ENCODE results near the gene TSHZ2. TPM values are rescaled to one million over a fixed set of nuclear protein-coding genes. Genes with fewer than 3 reads are reported as not detected.

TSHZ2 gene
- total RNA-seq, 2 experiments from 2014 or later, result 0.38 to 0.54 TPM

DNA sequence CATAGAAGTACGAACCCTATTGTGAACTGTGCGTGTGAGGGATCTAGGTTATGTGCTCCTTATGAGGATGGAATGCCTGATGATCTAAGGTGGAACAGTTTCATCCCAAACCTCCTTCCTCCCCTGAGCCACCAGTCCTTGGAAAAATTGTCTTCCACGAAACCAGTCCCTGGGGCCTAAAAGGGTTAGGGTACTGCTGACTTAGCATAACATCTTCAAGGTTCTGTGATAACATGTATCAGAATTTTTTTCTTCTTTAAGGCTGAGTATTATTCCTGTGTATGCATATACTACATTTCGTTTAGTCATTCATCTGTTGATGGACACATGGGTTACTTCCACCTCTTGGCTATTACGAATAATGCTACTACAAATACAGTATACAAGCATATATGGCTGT, 80.2 kb downstream of the TSHZ2 start:
- H3K36me3 Mint-ChIP-seq (ENCODE audit: low read depth), result no peaks in the 10 kb centered on the region

DNA sequence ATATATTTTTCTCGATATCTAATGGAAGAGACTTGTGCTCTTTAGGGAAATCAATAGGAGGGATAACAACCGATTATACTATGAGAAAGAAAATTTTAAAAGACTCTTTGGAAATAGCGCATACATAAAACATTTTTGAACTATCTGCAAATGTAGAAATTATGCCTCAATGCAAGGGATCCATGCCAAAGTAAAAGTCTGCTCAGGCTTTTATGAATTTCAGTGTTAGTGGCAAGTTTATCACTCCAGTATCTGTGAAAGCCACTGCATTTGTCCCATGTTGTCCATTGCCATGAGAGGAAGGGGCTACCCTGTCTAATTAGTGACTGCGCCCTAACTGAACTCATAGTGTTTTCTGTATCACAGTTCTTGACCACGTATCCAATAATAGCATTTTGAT, 81.4 kb downstream of the TSHZ2 start:
- H3K9me3 Mint-ChIP-seq, result no peaks in the 10 kb centered on the region
- H3K4me3 Mint-ChIP-seq, result no peak overlapping the region
- no peaks in the 10 kb centered on the region for H3K36me3 Mint-ChIP-seq (ENCODE audit: low read depth)
- DNase-seq (no peak), ATAC-seq (no peak)
- H3K27ac Mint-ChIP-seq, result no peak overlapping the region
- CTCF ChIA-PET, result no interaction called here
- no peaks in the 10 kb centered on the region for H3K4me1 Mint-ChIP-seq (ENCODE audit: low read depth)
- intact Hi-C loops (cut with micrococcal nuclease), result no loop called here
- peaks cover 4% of the 10 kb centered on the region for H3K27me3 Mint-ChIP-seq
- TF ChIP-seq, protein P1, sequence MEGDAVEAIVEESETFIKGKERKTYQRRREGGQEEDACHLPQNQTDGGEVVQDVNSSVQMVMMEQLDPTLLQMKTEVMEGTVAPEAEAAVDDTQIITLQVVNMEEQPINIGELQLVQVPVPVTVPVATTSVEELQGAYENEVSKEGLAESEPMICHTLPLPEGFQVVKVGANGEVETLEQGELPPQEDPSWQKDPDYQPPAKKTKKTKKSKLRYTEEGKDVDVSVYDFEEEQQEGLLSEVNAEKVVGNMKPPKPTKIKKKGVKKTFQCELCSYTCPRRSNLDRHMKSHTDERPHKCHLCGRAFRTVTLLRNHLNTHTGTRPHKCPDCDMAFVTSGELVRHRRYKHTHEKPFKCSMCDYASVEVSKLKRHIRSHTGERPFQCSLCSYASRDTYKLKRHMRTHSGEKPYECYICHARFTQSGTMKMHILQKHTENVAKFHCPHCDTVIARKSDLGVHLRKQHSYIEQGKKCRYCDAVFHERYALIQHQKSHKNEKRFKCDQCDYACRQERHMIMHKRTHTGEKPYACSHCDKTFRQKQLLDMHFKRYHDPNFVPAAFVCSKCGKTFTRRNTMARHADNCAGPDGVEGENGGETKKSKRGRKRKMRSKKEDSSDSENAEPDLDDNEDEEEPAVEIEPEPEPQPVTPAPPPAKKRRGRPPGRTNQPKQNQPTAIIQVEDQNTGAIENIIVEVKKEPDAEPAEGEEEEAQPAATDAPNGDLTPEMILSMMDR (IDR thresholded peaks at IDR 0.05), result no peak
- POLR2A ChIA-PET, result no interaction called here

More for the DNA sequence above, 80.2 kb downstream of the TSHZ2 start:
- ATAC-seq (no peak), DNase-seq (no peak)
- no peak overlapping the region for H3K4me3 Mint-ChIP-seq
- no peak overlapping the region for H3K27ac Mint-ChIP-seq
- no peaks in the 10 kb centered on the region for H3K9me3 Mint-ChIP-seq
- TF ChIP-seq, protein P1 (IDR thresholded peaks at IDR 0.05), result no peak
- H3K27me3 Mint-ChIP-seq, result peaks cover 4% of the 10 kb centered on the region
- POLR2A ChIA-PET, result no interaction called here
- CTCF ChIA-PET, result no interaction called here
- no peaks in the 10 kb centered on the region for H3K4me1 Mint-ChIP-seq (ENCODE audit: low read depth)
- intact Hi-C loops (cut with micrococcal nuclease), result no loop called here

DNA sequence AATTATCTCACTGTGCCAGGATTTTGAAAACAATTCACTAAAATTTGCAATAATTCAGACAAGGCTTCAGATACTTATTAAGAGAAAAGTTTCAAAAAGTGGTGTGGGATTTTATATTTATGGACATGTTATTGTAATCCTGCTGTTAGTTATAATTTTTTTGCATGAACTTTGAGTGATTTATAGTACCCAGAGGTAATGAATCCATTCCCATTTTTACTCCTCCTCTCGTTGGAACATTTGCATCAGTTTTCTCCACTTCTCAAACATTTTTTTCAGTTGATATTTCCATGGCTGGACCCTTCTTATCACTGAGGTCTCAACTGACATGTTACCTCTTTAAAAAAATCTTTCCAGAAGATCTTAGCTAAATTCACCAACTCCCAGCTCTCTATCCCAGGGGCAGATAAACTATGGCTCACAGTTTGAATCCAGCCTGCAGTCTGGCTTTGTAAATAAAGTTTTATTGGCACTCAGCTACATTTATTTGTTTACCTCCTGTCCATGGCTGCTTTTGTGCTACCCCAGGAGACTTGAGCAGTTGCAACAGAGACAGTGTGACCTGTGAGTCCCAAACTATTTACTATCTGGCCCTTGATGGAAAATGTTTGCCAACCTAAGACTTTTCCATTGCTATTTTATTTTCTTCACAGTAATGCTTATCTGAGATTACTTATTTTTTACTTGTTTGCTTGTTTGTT, 83.4 kb downstream of the TSHZ2 start:
- Mint-ChIP-seq H3K4me3 (no peak overlapping the region), H3K36me3 (ENCODE audit: low read depth) (no peaks in the 10 kb centered on the region), H3K9me3 (no peaks in the 10 kb centered on the region), H3K27me3 (peaks cover 7% of the 10 kb centered on the region), H3K4me1 (ENCODE audit: low read depth) (no peaks in the 10 kb centered on the region), H3K27ac (no peak overlapping the region)
- ATAC-seq (no peak), DNase-seq (no peak)
- ChIA-PET CTCF (no interaction called here), POLR2A (no interaction called here)
- intact Hi-C loops (cut with micrococcal nuclease), result no loop called here
- TF ChIP-seq, protein P1 (IDR thresholded peaks at IDR 0.05), result no peak

DNA sequence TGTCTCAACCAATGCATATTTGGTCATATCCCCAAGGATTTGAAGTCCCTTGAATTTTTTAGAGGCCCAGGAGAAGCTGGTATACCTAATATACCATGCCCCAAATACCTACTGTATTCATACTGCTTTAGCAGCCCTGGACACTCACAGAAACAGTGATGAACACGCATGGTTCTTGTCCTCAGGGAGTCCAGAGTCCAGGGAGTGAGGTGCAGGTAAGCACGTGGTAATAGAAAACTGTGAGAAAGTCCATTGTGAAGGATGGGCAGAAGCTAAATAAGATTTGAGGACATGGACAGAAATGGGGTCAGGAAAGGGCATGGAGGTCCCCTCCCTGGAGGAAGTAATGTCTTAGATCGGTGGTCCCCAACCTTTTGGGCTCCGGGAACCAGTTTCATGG, 85.4 kb downstream of the TSHZ2 start:
- H3K27ac Mint-ChIP-seq, result no peak overlapping the region
- TF ChIP-seq, protein P1 (IDR thresholded peaks at IDR 0.05), result no peak
- no peak overlapping the region for H3K4me3 Mint-ChIP-seq
- no peaks in the 10 kb centered on the region for H3K9me3 Mint-ChIP-seq
- no peaks in the 10 kb centered on the region for H3K36me3 Mint-ChIP-seq (ENCODE audit: low read depth)
- intact Hi-C loops (cut with micrococcal nuclease), result no loop called here
- peaks cover 10% of the 10 kb centered on the region for H3K4me1 Mint-ChIP-seq (ENCODE audit: low read depth)
- ChIA-PET POLR2A (no interaction called here), CTCF (no interaction called here)
- DNase-seq (no peak), ATAC-seq (no peak)
- H3K27me3 Mint-ChIP-seq, result peaks cover 7% of the 10 kb centered on the region

DNA sequence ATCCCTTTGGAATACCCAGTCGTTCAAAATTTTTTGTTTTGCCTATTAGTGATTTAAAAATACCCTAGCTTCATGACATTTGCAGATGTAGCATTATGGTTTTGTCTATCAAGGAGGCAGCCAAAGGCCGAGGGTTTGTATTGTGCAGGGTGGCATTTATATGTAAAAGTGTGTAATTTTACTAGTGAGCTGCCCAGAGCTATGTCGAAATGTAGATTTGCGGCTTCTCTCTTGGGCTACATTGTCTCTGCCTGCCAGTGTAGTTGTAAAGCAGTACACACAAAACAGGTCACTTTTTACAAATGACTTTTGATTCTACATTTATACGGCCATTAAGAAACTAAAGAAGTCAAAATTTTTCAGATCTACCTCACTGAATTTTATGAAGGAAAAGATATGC, 87.7 kb downstream of the TSHZ2 start:
- no peak overlapping the region for H3K4me3 Mint-ChIP-seq
- ATAC-seq (no peak), DNase-seq (no peak)
- peaks cover 10% of the 10 kb centered on the region for H3K4me1 Mint-ChIP-seq (ENCODE audit: low read depth)
- peaks cover 7% of the 10 kb centered on the region for H3K27me3 Mint-ChIP-seq
- no peaks in the 10 kb centered on the region for H3K9me3 Mint-ChIP-seq
- H3K36me3 Mint-ChIP-seq (ENCODE audit: low read depth), result no peaks in the 10 kb centered on the region
- intact Hi-C loops (cut with micrococcal nuclease), result no loop called here
- TF ChIP-seq, protein P1 (IDR thresholded peaks at IDR 0.05), result no peak
- ChIA-PET POLR2A (no interaction called here), CTCF (no interaction called here)
- no peak overlapping the region for H3K27ac Mint-ChIP-seq
